NT2/D1 (cell line): ENCODE measurements around the gene CSNK1D.

Experiments
- SUZ12 ChIP-seq: IDR thresholded peaks from 2 replicates; pipeline ENCODE4 v1.6.1; 2011; ENCODE audit not compliant: insufficient read length, insufficient read depth; ENCODE audit errors: extremely low read depth
- YY1 ChIP-seq: IDR thresholded peaks from 2 replicates; pipeline ENCODE4 v1.6.1; 2011; ENCODE audit not compliant: insufficient read length, insufficient read depth
- ZNF274 ChIP-seq: IDR thresholded peaks from 2 replicates; pipeline ENCODE4 v1.6.1; 2011; ENCODE audit warnings: mild to moderate bottlenecking, low read depth, low read length

- no peak for TF ChIP-seq ZNF274
- no peak for TF ChIP-seq YY1
- no peak for TF ChIP-seq SUZ12
These were observed 77.5 kb downstream of the CSNK1D start for GRCh38 chr17:82195675-82196672.
